ENCODE results near the gene PPM1A.
A peak's percentile ranks its signal among the peaks of the same experiment; 100 is the strongest.

PPM1A gene

DNA sequence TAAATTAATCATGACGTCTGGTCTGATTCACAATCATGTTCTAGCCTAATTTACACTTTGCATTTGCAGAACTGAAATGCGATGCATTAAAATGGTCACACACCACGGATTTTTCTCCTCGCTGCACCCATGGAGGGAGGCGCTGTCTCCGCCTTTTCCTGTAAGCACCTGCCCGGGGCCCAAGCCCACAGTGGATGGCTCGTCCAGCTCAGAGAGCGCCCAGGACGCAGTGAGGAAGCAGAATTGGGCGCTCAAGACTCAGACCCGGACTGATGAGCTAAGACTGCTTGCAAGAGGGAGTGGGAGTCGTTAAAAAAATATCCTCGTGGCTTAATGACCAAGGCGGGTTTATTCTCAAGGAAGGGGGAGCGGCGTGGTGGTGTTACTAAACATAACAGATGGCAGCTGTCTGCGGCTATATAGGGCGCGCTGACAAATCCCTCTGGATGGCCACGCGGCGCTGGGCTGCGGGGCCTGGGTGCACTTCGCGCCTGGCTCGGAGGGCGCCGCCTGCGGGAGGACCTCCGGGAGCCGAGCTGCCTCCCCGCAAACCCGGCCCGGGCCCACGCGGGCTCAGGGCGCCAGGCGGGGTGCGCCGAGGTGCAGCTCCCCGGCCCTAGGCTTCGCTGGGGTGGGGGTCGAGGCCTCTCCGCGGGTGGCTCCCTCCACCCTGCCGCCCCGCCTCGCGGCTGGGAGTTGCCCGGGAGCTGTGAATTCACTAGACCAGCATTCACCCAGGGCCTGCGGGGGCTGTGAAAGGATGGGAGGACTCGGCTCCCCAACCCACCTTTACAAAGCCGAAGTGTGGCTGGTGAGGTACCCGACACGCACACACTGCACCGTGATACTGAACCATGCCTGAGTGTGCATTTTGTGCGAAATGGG is 78.7 kb downstream of the PPM1A start:
- peak; percentile 38 for DNase-seq

DNA sequence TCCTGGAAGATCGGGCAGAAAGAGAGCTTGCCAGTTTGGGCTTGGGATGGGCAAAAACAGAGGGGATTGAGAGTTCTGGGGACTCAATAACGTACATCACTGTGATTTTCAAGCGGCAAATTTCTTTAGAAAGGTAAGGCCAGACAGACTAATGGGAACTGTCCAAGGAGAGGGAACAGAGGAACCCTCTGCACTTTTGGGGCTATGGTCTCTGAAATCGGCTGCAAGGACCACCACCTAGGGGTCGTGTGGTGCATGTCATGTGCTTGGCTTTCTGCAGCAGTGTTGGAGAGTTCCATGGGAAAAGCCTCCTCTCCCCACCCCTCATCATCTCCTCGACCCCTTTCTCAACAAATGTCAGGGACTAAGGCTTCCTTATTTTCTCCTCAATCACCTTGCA is 79.6 kb downstream of the PPM1A start:
- DNase-seq: no peak

GRCh38 chr14:60329274-60329673 is 80.3 kb downstream of the PPM1A start:
- DNase-seq: no peak

- peak; percentile 58 for DNase-seq
Observed at GRCh38 chr14:60331201-60332045, 82.4 kb downstream of the PPM1A start.

- DNase-seq: no peak
Observed at GRCh38 chr14:60332046-60332399, 83.0 kb downstream of the PPM1A start.

DNA sequence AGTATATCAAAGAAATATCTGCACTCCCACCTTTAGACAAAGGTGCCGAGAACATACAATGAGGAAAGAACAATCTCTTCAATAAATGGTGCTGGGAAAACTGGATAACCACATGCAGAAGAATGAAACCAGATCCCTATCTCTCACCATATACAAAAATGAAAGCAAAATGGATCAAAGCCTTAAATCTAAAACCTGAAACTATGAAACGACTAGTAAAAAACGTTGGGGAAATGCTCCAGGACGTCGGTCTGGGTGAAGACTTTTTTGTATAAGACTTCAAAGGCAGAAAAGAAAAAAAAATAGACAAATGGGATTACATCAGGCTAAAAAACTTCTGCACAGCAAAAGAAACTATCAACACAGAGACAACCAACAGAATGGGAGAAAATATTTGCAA is 83.8 kb downstream of the PPM1A start:
- DNase-seq: no peak

GRCh38 chr14:60339571-60339970 is 90.5 kb downstream of the PPM1A start:
- DNase-seq: no peak

DNA sequence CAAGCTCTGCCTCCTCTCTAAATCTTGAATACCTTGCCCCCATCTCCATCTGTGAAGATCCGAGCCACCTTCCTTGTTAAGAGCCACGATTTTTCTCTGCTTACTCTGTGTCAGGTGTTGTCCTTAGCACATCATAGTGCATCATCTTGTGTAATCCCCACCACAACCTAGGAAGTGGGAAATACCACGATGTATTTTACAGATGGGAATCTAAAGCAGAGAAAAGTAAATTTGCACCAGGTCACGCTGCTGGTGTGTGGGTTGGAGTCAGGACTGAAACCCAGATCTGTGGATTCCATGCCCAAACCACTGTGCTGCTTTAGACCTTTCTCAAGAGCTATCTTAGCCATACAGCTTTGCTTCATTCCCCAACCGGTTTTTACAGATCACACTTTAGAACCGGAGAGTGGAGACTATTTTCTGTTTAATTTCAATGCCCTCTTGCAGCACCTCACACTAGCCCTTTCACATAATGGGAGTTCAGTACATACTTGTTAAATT is 94.6 kb downstream of the PPM1A start:
- DNase-seq: no peak

GRCh38 chr14:60344751-60345150 is 95.7 kb downstream of the PPM1A start:
- no peak for DNase-seq

DNA sequence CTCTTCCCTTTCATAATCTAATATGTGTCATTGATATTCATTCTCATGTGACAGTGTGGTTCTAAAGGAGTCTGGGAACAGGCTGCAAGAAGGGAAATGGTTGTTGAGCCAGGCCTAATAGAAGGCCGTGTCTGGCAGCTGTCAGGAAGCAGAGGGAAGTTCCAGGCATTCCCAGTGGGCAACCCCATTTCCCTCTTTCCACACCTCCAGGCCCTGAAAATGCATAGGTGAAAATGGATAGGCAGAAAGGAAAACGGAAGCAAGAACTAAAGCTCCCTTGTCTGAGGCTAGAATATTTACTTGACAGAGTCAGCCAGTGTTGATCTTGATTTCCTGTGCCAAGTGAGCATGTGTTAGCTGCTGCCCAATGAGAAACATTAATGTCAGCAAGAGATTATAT is 97.7 kb downstream of the PPM1A start:
- no peak for DNase-seq

DNA sequence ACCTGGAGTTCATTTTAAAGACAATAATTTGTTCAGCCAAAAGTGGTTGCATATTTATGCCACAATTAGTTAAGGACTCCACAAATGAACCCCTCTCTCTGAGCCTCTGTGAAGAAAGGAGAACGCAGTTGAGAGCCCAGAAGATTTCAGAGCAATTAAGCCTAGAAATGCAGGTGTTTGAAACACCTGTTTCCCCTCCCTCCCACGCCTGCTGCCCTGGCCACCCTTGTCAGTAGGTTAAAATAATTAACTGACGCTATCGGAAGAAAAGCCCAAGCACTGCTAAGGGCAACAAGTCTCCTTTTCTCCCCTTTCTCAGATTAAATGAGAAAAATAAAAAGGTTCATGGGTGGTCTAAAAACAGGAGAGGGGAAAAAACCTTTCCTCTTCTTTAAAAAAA is 99.2 kb downstream of the PPM1A start:
- no peak for DNase-seq

Measured in left hindlimb (tissue), 1 donor.